Astrocyte of the hippocampus (primary cell): ENCODE data around the gene TTL.
A peak's percentile ranks its signal among the peaks of the same experiment; 100 is the strongest.

Source experiments
- DNase-seq: peaks from one replicate; pipeline ENCODE4 v3.0.0; 2011; ENCODE audit warnings: low read depth, low spot score

The TTL gene

DNA sequence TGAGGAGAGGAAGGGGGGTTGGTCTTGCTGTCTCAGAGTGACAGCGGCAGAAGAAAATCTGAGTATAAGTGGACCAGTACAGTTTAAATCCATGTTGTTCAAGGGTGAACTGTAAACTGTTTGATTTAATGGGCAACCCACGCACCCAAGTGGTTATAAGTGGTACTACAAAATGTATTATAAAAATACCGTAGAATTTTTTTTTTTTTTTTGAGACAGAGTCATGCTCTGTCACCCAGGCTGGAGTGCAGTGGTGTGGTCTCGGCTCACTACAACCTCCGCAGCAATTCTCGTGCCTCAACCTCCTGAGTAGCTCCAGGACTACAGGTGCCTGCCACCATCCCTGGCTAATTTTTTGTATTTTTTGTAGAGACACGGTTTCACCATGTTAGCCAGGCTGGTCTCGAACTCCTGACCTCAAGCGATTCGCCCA lies 100.4 kb downstream of the TTL start:
- DNase-seq, result peak; percentile 70

DNA sequence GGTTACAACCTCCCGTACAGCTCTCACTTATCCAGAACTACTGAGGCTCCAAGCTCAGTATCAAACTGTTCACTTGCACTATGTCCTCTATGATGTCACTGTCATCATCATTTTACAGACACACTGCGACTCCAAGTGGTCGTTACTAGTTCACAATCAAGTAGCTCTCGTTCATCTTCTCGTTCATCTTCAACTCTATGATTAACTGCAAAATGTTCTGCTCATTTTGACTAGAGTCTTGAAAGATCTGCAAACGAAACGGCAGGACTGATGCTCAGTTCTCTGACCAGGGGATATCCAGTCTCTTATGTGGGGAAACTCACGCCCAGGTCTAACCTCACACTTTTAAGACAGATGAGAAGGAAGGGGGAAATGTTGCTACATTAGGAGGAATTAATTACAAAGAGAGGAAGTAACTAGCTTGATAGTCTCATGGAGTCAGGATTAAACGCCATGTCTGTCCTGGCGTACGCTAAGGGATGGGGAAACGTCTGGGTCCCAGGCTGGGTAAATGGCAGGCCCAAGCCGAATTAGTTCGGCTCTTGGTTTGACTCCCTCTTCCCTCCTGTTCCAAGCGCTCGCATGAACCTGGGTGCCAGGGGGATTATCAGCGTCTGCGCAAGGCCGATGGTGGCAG lies 101.7 kb downstream of the TTL start:
- no peak for DNase-seq

- DNase-seq, result peak; percentile 97
Measured at GRCh38 chr2:112584134-112584890, 102.4 kb downstream of the TTL start, which contains the start of gene CHCHD5. CHCHD5 (plus strand) TSS chr2:112584609; CDS start chr2:112584648, 39 bp downstream.

- no peak for DNase-seq
Measured at GRCh38 chr2:112584891-112585250, 102.9 kb downstream of the TTL start.

DNA sequence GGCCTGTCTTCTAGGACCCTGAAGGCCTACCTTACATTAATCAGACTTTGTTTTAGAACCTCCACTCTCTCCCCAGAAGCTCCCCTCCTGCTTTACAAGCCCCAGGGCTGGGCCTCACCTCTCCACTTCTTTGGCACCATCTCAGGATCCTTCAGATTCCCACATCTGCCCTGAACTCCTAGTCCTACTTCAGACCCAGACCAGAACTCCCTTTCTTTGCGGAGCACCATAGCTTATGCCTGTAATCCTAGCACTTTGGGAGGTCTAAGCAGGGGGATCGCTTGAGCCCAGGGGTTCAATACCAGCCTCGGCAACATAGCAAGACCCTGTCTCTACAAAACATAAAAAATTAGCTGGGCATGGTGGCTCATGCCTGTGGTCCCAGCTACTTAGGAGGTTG lies 103.4 kb downstream of the TTL start:
- no peak for DNase-seq

GRCh38 chr2:112585873-112586464 lies 104.0 kb downstream of the TTL start:
- DNase-seq, result no peak

- DNase-seq, result no peak
Measured at GRCh38 chr2:112588611-112589045, 106.7 kb downstream of the TTL start.
